HCT116 (cell line): Measurements from ENCODE around the gene CPEB3. TPM values are rescaled to one million over a fixed set of nuclear protein-coding genes. Genes with fewer than 3 reads are reported as not detected.

ENCODE experiments used
- ATAC-seq: fragments of 200-7000 bp; cut with Tn5 transposase; 2 replicates; pipeline ENCODE4 v1.9.1; 2020; ENCODE audit warnings: mild to moderate bottlenecking, moderate library complexity
- BruUV-seq: library from RNA; stranded (reverse); fragments of 400-500 nt; replicated peaks from 2 replicates; lab custom pipeline; 2021; lab: Mats Ljungman, UMichigan
- CTCF ChIA-PET: fragments of 300-600 bp; sonication (Branson Sonifier 250); formaldehyde crosslinking; loops from one replicate; lab custom pipeline; 2021; ENCODE audit warnings: antibody characterized with exemption; lab: Charles Lee
- POLR2A ChIA-PET: fragments of 300-600, 350-600 bp; sonication (Branson Sonifier 250); formaldehyde crosslinking; loops from one replicate; lab custom pipeline; 2021; ENCODE audit warnings: antibody characterized with exemption; lab: Charles Lee
- RAD21 ChIA-PET, 2 experiments: fragments of 300-600 bp; sonication (Branson Sonifier 250); formaldehyde crosslinking; loops; one replicate each; lab custom pipeline; 2023; ENCODE audit warnings: low total read pairs in 2 of 2; ENCODE audit not compliant: uncharacterized antibody in 2 of 2, unreplicated experiment in 2 of 2, low non-redundant PET in 1 of 2; lab: Charles Lee
- DNase-seq: peaks from one replicate; pipeline ENCODE4 v3.0.0-alpha.2; 2010; ENCODE audit warnings: low read depth, low spot score
- H2AFZ ChIP-seq: fragments of 200-600 bp; shearing (Covaris generic), sonication (generic); 2 replicates; pipeline ENCODE4 v1.6.1; 2017; ENCODE audit warnings: low read depth, mixed run types, mixed read lengths, antibody characterized with exemption, low read length; ENCODE audit not compliant: poor library complexity, severe bottlenecking
- H3K27ac ChIP-seq: 2 replicates; pipeline ENCODE4 v1.5.1; 2012; ENCODE audit warnings: low read depth, low read length
- H3K27me3 ChIP-seq: fragments of 200-600 bp; sonication (generic); 2 replicates; pipeline ENCODE4 v1.6.1; 2016; ENCODE audit warnings: mixed run types, low read length, mixed read lengths; ENCODE audit not compliant: insufficient read depth
- H3K36me3 ChIP-seq, 2 experiments: fragments of 200-500 bp in 1 of 2; fragments of 200-600 bp in 1 of 2; sonication (Bioruptor generic) in 1 of 2; sonication (generic) in 1 of 2; 2 replicates each; pipeline versions ENCODE4 v1.5.1 to v1.6.1; 2014 to 2016; ENCODE audit warnings: low read length in 2 of 2, inconsistent platforms in 1 of 2, mixed read lengths in 1 of 2, mixed run types in 1 of 2; ENCODE audit not compliant: insufficient read depth in 2 of 2, control insufficient read depth in 1 of 2
- H3K4me1 ChIP-seq, 2 experiments: fragments of 200-600 bp in 1 of 2; sonication (generic) in 1 of 2; 2 replicates each; pipeline versions ENCODE4 v1.5.1 to v1.6.1; 2012 to 2017; ENCODE audit warnings: low read length in 2 of 2, inconsistent platforms in 1 of 2, mild to moderate bottlenecking in 1 of 2, mixed read lengths in 1 of 2, mixed run types in 1 of 2, moderate library complexity in 1 of 2; ENCODE audit not compliant: insufficient read depth in 2 of 2, control insufficient read depth in 1 of 2
- H3K4me2 ChIP-seq: fragments of 200-600 bp; sonication (generic); 2 replicates; pipeline ENCODE4 v1.6.1; 2017; ENCODE audit warnings: mixed run types, low read length, mixed read lengths
- H3K4me3 ChIP-seq, 2 experiments: fragments of 200-600 bp in 1 of 2; sonication (generic) in 1 of 2; replicated peaks in 1 of 2; 2 replicates each; pipeline ENCODE4 v1.5.1; 2011 to 2016; ENCODE audit warnings: low read length in 2 of 2, control low read depth in 1 of 2, low read depth in 1 of 2, mild to moderate bottlenecking in 1 of 2, mixed read lengths in 1 of 2, mixed run types in 1 of 2
- H3K79me2 ChIP-seq: fragments of 200-600 bp; sonication (generic); 2 replicates; pipeline ENCODE4 v1.6.1; 2017; ENCODE audit warnings: mild to moderate bottlenecking, mixed run types, low read length, moderate library complexity, mixed read lengths; ENCODE audit not compliant: insufficient read depth
- H3K9ac ChIP-seq: fragments of 200-600 bp; sonication (generic); 2 replicates; pipeline ENCODE4 v1.6.1; 2016; ENCODE audit warnings: low read length, mixed read lengths
- H3K9me2 ChIP-seq: fragments of 200-600 bp; sonication (generic), shearing (Covaris generic); 2 replicates; pipeline ENCODE4 v1.6.1; 2017; ENCODE audit warnings: mixed run types, mild to moderate bottlenecking, moderate library complexity; ENCODE audit not compliant: insufficient read depth
- H3K9me3 ChIP-seq, 2 experiments: fragments of 200-500 bp in 1 of 2; fragments of 200-600 bp in 1 of 2; sonication (Bioruptor generic) in 1 of 2; sonication (generic) in 1 of 2; 2 replicates each; pipeline ENCODE4 v1.6.1; 2014 to 2017; ENCODE audit warnings: low read length in 2 of 2, mixed read lengths in 2 of 2, inconsistent platforms in 1 of 2, low read depth in 1 of 2, mild to moderate bottlenecking in 1 of 2, mixed run types in 1 of 2, moderate library complexity in 1 of 2; ENCODE audit not compliant: control insufficient read depth in 1 of 2, insufficient read depth in 1 of 2
- H4K20me1 ChIP-seq: fragments of 200-600 bp; sonication (generic), shearing (Covaris generic); 2 replicates; pipeline ENCODE4 v1.6.1; 2017; ENCODE audit warnings: mixed run types, mild to moderate bottlenecking, moderate library complexity; ENCODE audit not compliant: insufficient read depth
- CBX3 ChIP-seq: IDR thresholded peaks from 2 replicates; pipeline ENCODE4 v1.6.1; 2012; ENCODE audit warnings: low read depth
- CEBPB ChIP-seq: IDR thresholded peaks from 2 replicates; pipeline ENCODE4 v1.6.1; 2012; ENCODE audit warnings: low read depth
- EGR1 ChIP-seq: IDR thresholded peaks from 2 replicates; pipeline ENCODE4 v1.6.1; 2012; ENCODE audit warnings: low read depth
- ELF1 ChIP-seq: IDR thresholded peaks from 2 replicates; pipeline ENCODE4 v1.6.1; 2012; ENCODE audit warnings: low read depth, borderline replicate concordance
- JUND ChIP-seq: IDR thresholded peaks from 2 replicates; pipeline ENCODE4 v1.6.1; 2012
- RAD21 ChIP-seq: IDR thresholded peaks from 2 replicates; pipeline ENCODE4 v1.6.1; 2012; ENCODE audit warnings: low read depth, mild to moderate bottlenecking
- SIN3A ChIP-seq: IDR thresholded peaks from 2 replicates; pipeline ENCODE4 v1.6.1; 2012; ENCODE audit warnings: low read depth
- SP1 ChIP-seq: IDR thresholded peaks from 2 replicates; pipeline ENCODE4 v1.6.1; 2012; ENCODE audit warnings: low read depth
- SRF ChIP-seq: IDR thresholded peaks from 2 replicates; pipeline ENCODE4 v1.6.1; 2012; ENCODE audit warnings: low read depth
- TCF7L2 ChIP-seq: IDR thresholded peaks from 2 replicates; pipeline ENCODE4 v1.7.0; 2011; ENCODE audit warnings: borderline replicate concordance, inconsistent platforms; ENCODE audit not compliant: insufficient read depth, insufficient read length; ENCODE audit errors: extremely low read depth
- ZFX ChIP-seq: fragments of 450-650 bp; IDR thresholded peaks from 2 replicates; pipeline ENCODE4 v1.6.1; 2017
- ZNF274 ChIP-seq: fragments of 200-500 bp; sonication (Bioruptor generic); IDR thresholded peaks from 2 replicates; pipeline ENCODE4 v1.6.1; 2014; ENCODE audit warnings: mild to moderate bottlenecking, low read depth, low read length, inconsistent platforms
- intact Hi-C: fragments of 100-400 bp; cut with micrococcal nuclease; formaldehyde crosslinking; loops from 2 replicates; pipeline ENCODE4 v1.10.0; 2022
- total RNA-seq: library from RNA; stranded (reverse); gene quantifications from one replicate; pipeline ENCODE4 v1.2.1, GENCODE V29; 2021; ENCODE audit not compliant: unreplicated experiment
- TF ChIP-seq, protein P1 (sequence below): IDR thresholded peaks from 2 replicates; pipeline ENCODE4 v1.6.1; 2011; ENCODE audit warnings: mild to moderate bottlenecking, low read length, moderate library complexity; ENCODE audit not compliant: insufficient replicate concordance; ENCODE audit errors: extremely low read depth
- TF ChIP-seq, protein P2 (sequence below): IDR thresholded peaks from 2 replicates; pipeline ENCODE4 v1.6.1; 2012
- TF ChIP-seq, protein P3 (sequence below): IDR thresholded peaks from 2 replicates; pipeline ENCODE4 v1.6.1; 2012; ENCODE audit warnings: low read depth

The CPEB3 gene
- total RNA-seq, 1 experiment from 2014 or later, result 3.0 TPM

DNA sequence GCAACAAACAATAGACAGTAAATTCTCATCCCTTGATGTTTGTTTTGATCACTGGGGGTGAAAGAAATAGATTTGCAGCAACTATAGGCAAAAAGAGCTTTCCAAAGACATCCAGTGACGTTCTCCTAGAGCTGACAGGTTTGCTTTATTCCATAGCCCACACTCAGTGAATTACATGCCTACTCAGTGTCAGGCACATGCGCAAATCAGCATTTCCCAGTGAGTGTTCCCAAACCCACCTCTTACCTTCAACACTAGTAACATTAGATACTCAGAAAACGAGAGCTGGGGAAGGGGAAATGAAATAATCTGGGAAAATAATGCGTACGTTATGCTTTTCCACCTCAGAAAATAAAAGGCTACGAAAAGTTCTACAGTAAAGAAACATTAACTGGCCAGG, 144.1 kb downstream of the CPEB3 start:
- BruUV-seq, result no TSS peak
- ATAC-seq (no peak), DNase-seq (no peak)
- Histone ChIP-seq H3K4me2 (no peak overlapping the region), H3K27me3 (no peaks in the 10 kb centered on the region), H3K4me3 (no peak overlapping the region), H4K20me1 (no peaks in the 10 kb centered on the region), H3K79me2 (no peaks in the 10 kb centered on the region), H3K36me3 (no peaks in the 10 kb centered on the region), H3K27ac (no peak overlapping the region), H3K4me1 (no peaks in the 10 kb centered on the region), H3K9ac (no peak overlapping the region), H3K9me2 (no peaks in the 10 kb centered on the region), H3K9me3 (no peaks in the 10 kb centered on the region), H2AFZ (no peak overlapping the region)
- intact Hi-C loops, result no loop called here
- TF ChIP-seq RAD21 (no peak), JUND (no peak), SIN3A (no peak)
- TF ChIP-seq, protein P1, sequence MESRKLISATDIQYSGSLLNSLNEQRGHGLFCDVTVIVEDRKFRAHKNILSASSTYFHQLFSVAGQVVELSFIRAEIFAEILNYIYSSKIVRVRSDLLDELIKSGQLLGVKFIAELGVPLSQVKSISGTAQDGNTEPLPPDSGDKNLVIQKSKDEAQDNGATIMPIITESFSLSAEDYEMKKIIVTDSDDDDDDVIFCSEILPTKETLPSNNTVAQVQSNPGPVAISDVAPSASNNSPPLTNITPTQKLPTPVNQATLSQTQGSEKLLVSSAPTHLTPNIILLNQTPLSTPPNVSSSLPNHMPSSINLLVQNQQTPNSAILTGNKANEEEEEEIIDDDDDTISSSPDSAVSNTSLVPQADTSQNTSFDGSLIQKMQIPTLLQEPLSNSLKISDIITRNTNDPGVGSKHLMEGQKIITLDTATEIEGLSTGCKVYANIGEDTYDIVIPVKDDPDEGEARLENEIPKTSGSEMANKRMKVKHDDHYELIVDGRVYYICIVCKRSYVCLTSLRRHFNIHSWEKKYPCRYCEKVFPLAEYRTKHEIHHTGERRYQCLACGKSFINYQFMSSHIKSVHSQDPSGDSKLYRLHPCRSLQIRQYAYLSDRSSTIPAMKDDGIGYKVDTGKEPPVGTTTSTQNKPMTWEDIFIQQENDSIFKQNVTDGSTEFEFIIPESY, result no peak
- RAD21 ChIA-PET, result no interaction called here
- POLR2A ChIA-PET, result no interaction called here
- CTCF ChIA-PET, result no interaction called here

DNA sequence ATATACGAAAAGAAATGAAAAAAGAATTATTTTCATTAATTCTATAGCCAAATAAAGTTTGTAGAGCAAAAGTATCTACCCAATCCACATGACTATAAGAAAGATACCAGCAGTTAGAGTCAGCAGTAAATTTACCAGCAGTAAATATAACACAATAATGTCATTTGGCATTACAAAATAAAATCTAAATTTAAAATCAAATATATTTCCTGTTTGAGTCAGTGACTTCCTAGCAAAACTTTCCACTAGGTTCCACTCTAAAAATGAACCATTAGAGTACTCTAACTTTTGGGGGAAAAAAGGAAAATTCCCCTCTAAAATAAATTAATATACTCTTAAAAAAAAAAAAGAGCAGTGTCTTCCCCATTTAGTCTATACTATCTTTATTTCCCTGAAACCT, 144.8 kb downstream of the CPEB3 start:
- H3K4me1 ChIP-seq, result no peaks in the 10 kb centered on the region
- no peaks in the 10 kb centered on the region for H3K9me3 ChIP-seq
- DNase-seq (no peak), ATAC-seq (no peak)
- no peak overlapping the region for H3K27ac ChIP-seq
- no peak overlapping the region for H2AFZ ChIP-seq
- no peaks in the 10 kb centered on the region for H3K9me2 ChIP-seq
- no peaks in the 10 kb centered on the region for H3K27me3 ChIP-seq
- H3K4me3 ChIP-seq, result no peak overlapping the region
- intact Hi-C loops, result no loop called here
- ChIA-PET POLR2A (no interaction called here), CTCF (no interaction called here), RAD21 (no interaction called here)
- no peaks in the 10 kb centered on the region for H4K20me1 ChIP-seq
- H3K9ac ChIP-seq, result no peak overlapping the region
- no peak overlapping the region for H3K4me2 ChIP-seq
- H3K79me2 ChIP-seq, result no peaks in the 10 kb centered on the region
- no peaks in the 10 kb centered on the region for H3K36me3 ChIP-seq
- BruUV-seq, result no TSS peak
- TF ChIP-seq SP1 (no peak), TCF7L2 (no peak), RAD21 (no peak), CBX3 (no peak), ZNF274 (no peak), EGR1 (no peak), ELF1 (no peak), ZFX (no peak), SIN3A (no peak), SRF (no peak), CEBPB (no peak)
- TF ChIP-seq, protein P2, sequence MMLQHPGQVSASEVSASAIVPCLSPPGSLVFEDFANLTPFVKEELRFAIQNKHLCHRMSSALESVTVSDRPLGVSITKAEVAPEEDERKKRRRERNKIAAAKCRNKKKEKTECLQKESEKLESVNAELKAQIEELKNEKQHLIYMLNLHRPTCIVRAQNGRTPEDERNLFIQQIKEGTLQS, result no peak
- TF ChIP-seq, protein P3, sequence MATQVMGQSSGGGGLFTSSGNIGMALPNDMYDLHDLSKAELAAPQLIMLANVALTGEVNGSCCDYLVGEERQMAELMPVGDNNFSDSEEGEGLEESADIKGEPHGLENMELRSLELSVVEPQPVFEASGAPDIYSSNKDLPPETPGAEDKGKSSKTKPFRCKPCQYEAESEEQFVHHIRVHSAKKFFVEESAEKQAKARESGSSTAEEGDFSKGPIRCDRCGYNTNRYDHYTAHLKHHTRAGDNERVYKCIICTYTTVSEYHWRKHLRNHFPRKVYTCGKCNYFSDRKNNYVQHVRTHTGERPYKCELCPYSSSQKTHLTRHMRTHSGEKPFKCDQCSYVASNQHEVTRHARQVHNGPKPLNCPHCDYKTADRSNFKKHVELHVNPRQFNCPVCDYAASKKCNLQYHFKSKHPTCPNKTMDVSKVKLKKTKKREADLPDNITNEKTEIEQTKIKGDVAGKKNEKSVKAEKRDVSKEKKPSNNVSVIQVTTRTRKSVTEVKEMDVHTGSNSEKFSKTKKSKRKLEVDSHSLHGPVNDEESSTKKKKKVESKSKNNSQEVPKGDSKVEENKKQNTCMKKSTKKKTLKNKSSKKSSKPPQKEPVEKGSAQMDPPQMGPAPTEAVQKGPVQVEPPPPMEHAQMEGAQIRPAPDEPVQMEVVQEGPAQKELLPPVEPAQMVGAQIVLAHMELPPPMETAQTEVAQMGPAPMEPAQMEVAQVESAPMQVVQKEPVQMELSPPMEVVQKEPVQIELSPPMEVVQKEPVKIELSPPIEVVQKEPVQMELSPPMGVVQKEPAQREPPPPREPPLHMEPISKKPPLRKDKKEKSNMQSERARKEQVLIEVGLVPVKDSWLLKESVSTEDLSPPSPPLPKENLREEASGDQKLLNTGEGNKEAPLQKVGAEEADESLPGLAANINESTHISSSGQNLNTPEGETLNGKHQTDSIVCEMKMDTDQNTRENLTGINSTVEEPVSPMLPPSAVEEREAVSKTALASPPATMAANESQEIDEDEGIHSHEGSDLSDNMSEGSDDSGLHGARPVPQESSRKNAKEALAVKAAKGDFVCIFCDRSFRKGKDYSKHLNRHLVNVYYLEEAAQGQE, result no peak
